ENCODE results near the gene SNRK. TPM values are rescaled to one million over a fixed set of nuclear protein-coding genes. Genes with fewer than 3 reads are reported as not detected.

Gene SNRK, protein sequence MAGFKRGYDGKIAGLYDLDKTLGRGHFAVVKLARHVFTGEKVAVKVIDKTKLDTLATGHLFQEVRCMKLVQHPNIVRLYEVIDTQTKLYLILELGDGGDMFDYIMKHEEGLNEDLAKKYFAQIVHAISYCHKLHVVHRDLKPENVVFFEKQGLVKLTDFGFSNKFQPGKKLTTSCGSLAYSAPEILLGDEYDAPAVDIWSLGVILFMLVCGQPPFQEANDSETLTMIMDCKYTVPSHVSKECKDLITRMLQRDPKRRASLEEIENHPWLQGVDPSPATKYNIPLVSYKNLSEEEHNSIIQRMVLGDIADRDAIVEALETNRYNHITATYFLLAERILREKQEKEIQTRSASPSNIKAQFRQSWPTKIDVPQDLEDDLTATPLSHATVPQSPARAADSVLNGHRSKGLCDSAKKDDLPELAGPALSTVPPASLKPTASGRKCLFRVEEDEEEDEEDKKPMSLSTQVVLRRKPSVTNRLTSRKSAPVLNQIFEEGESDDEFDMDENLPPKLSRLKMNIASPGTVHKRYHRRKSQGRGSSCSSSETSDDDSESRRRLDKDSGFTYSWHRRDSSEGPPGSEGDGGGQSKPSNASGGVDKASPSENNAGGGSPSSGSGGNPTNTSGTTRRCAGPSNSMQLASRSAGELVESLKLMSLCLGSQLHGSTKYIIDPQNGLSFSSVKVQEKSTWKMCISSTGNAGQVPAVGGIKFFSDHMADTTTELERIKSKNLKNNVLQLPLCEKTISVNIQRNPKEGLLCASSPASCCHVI
- total RNA-seq, result 14.8 and 15.9 TPM in 2 replicates

DNA sequence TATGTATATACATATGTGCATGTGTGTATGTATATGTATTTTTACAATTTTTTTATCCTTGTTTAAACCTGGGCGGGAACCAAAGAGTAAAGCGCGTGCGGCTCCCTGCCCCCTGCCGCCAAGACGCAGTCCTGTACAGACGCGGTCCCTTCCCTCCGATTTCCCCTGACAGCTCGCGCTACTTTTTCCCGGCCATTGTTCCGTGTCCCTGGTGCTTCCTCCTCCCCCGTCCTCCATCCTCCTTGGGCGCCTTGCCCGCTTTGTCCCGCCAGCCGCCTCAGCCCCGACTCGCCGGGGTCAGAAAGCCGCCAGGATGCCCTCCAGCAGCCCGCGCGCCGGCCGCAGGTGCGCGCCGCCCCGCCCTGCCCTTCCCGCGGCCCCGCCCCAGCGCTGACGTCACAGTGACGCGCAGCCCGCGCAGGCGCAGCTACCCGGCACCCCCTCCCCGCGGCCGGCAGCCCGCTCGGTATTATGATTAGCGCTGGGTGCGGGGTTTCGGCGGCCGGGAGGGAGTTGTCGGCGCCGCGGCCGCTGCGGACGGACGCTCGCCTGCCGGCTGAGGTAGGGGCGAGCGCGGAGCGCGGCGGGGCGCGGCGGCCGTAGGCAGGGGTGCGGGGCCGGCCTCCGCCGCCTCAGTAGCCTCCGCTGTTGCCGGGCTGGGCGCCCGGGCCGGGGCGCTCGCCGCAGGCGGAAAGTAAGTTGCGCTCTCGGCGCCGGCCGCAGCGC is at the start of gene SNRK:
TSS of gene SNRK (plus strand) at position 426 of the 726 bp plus-strand sequence. CDS start 16,664 bp downstream, outside the sequence.

Other genes starting within 250 kb of the SNRK start
- gene POMGNT2, start 180.5 kb upstream of the SNRK start, total RNA-seq, result 13.2 and 32.4 TPM in 2 replicates

All from smooth muscle cell of trachea (primary cell).